ENCODE measurements around the gene L1TD1.
"Not testable (repeated sequence)": the region's sequence is repeated elsewhere in the genome, so short reads cannot be mapped to it uniquely, and the experiment has no call there.

The L1TD1 gene

GRCh38 chr1:62180639-62181038 lies 14.0 kb upstream of the L1TD1 start:
- H3K27ac ChIP-seq (ENCODE audit: extremely low read depth, low read depth, low read length), result no peak overlapping the region
- POLR2A ChIA-PET, result no interaction called here
- CTCF ChIA-PET, result interaction anchor here (1.2 kb wide), 1 partner anchor 49 kb away, joined by 3 read pairs; no protein-coding TSS in a partner anchor
- no peaks in the 10 kb centered on the region for H3K4me1 ChIP-seq (ENCODE audit: control insufficient read depth, insufficient read depth, low read length)
- TF ChIP-seq ZNF548 (tag by site-specific recombination; IDR thresholded peaks at IDR 0.05) (no peak), REST (tag by site-specific recombination; IDR thresholded peaks at IDR 0.05) (no peak), ZNF121 (tag by site-specific recombination; IDR thresholded peaks at IDR 0.05) (no peak), TRIM28 (IDR thresholded peaks at IDR 0.05; ENCODE audit: borderline replicate concordance, low read length) (no peak), ZNF629 (tag by site-specific recombination; IDR thresholded peaks at IDR 0.05) (no peak), ZFP69B (tag by site-specific recombination; IDR thresholded peaks at IDR 0.05) (no peak), SETDB1 (IDR thresholded peaks at IDR 0.05; ENCODE audit: insufficient read length, low read length) (no peak), IKZF3 (tag by site-specific recombination; IDR thresholded peaks at IDR 0.05) (no peak), ZNF19 (tag by site-specific recombination; IDR thresholded peaks at IDR 0.05; ENCODE audit: low read depth) (no peak), ZNF670 (tag by site-specific recombination; IDR thresholded peaks at IDR 0.05; ENCODE audit: low read depth) (no peak)
- TF ChIP-seq, protein P1, sequence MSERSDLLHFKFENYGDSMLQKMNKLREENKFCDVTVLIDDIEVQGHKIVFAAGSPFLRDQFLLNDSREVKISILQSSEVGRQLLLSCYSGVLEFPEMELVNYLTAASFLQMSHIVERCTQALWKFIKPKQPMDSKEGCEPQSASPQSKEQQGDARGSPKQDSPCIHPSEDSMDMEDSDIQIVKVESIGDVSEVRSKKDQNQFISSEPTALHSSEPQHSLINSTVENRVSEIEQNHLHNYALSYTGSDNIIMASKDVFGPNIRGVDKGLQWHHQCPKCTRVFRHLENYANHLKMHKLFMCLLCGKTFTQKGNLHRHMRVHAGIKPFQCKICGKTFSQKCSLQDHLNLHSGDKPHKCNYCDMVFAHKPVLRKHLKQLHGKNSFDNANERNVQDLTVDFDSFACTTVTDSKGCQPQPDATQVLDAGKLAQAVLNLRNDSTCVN (tag by site-specific recombination; optimal IDR thresholded peaks at IDR 0.05), result no peak
- TF ChIP-seq, protein P2, sequence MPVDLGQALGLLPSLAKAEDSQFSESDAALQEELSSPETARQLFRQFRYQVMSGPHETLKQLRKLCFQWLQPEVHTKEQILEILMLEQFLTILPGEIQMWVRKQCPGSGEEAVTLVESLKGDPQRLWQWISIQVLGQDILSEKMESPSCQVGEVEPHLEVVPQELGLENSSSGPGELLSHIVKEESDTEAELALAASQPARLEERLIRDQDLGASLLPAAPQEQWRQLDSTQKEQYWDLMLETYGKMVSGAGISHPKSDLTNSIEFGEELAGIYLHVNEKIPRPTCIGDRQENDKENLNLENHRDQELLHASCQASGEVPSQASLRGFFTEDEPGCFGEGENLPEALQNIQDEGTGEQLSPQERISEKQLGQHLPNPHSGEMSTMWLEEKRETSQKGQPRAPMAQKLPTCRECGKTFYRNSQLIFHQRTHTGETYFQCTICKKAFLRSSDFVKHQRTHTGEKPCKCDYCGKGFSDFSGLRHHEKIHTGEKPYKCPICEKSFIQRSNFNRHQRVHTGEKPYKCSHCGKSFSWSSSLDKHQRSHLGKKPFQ (tag by site-specific recombination; IDR thresholded peaks at IDR 0.05), result no peak
- H3K4me3 ChIP-seq (ENCODE audit: low read depth, low read length), result no peak overlapping the region
- no peaks in the 10 kb centered on the region for H3K9me3 ChIP-seq (ENCODE audit: control insufficient read depth, insufficient read depth, low read depth, low read length)
- H3K36me3 ChIP-seq (ENCODE audit: control insufficient read depth in 2 of 2, insufficient read depth in 1 of 2, low read length in 2 of 2), result no peaks in the 10 kb centered on the region

DNA sequence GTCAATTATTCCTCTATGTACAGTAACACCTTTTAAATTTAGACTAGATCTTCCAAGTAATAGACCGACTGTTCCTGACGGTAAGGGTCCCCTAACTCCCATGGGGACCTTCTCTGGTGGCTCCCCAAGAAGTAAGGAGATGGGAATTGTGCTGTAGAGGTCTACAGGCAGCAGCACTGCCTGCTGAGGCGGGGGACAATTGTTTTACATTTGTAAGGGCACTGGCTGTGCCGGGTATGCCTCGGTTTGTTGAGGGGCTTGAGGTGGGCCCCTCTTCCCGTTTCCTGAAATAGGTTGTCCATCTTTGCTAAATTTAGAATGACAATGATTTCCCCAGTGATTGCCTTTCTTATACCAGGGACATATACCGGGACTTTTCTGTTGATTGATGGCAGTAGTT lies 13.1 kb upstream of the L1TD1 start:
- TF ChIP-seq REPIN1 (tag by site-specific recombination; IDR thresholded peaks at IDR 0.05; ENCODE audit: low read depth) (no peak), ZFP41 (tag by site-specific recombination; IDR thresholded peaks at IDR 0.05; ENCODE audit: borderline replicate concordance) (no peak), ZNF354C (tag by site-specific recombination; IDR thresholded peaks at IDR 0.05; ENCODE audit: borderline replicate concordance, low read depth) (no peak), KLF1 (tag by site-specific recombination; IDR thresholded peaks at IDR 0.05) (no peak), ZNF629 (tag by site-specific recombination; IDR thresholded peaks at IDR 0.05) (no peak), ZNF626 (tag by site-specific recombination; IDR thresholded peaks at IDR 0.05) (no peak), ZNF555 (tag by site-specific recombination; conservative IDR thresholded peaks at IDR 0.05) (no peak), GFI1B (tag by site-specific recombination; IDR thresholded peaks at IDR 0.05) (no peak), ZNF670 (tag by site-specific recombination; IDR thresholded peaks at IDR 0.05; ENCODE audit: low read depth) (no peak), ZNF558 (tag by site-specific recombination; IDR thresholded peaks at IDR 0.05) (no peak), HOXC10 (CRISPR knock-in tag; IDR thresholded peaks at IDR 0.05) (no peak), ZNF214 (tag by site-specific recombination; IDR thresholded peaks at IDR 0.05; ENCODE audit: borderline replicate concordance) (no peak), ZNF600 (tag by site-specific recombination; IDR thresholded peaks at IDR 0.05) (no peak), ZNF560 (tag by site-specific recombination; IDR thresholded peaks at IDR 0.05; ENCODE audit: borderline replicate concordance) (no peak), ZNF202 (tag by site-specific recombination; IDR thresholded peaks at IDR 0.05; ENCODE audit: borderline replicate concordance) (no peak)
- CTCF ChIA-PET, result no interaction called here
- Histone ChIP-seq H3K36me3 (ENCODE audit: control insufficient read depth in 2 of 2, insufficient read depth in 1 of 2, low read length in 2 of 2) (no peaks in the 10 kb centered on the region), H3K27ac (ENCODE audit: extremely low read depth, low read depth, low read length) (no peak overlapping the region), H3K4me1 (ENCODE audit: control insufficient read depth, insufficient read depth, low read length) (no peaks in the 10 kb centered on the region), H3K9me3 (ENCODE audit: control insufficient read depth, insufficient read depth, low read depth, low read length) (no peaks in the 10 kb centered on the region), H3K4me3 (ENCODE audit: low read depth, low read length) (no peak overlapping the region)
- POLR2A ChIA-PET, result no interaction called here

DNA sequence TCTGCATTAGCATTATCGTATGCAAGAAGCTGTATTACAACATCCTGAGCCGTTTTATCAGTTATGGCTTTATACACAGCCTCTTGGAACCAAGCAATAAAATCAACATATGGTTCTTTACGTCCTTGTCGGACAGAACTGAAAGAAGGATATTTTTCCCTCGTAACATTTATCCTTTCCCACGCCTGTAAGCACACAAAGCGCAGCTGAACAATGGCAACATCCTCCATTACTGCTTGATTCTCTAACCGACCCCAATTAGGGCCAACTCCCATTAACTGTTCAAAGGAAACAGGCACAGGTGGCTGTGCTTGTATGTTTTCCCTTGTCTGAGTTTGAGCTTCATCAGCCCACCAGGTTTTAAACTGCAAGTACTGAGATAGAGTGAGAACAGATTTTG lies 12.5 kb upstream of the L1TD1 start:
- CTCF ChIA-PET, result interaction anchor here (0.6 kb wide), 1 partner anchor 170 kb away, joined by 3 read pairs; no protein-coding TSS in a partner anchor
- POLR2A ChIA-PET; H3K9me3 ChIP-seq (ENCODE audit: control insufficient read depth, insufficient read depth, low read depth, low read length); H3K27ac ChIP-seq (ENCODE audit: extremely low read depth, low read depth, low read length); H3K36me3 ChIP-seq (ENCODE audit: control insufficient read depth in 2 of 2, insufficient read depth in 1 of 2, low read length in 2 of 2); H3K4me3 ChIP-seq (ENCODE audit: low read depth, low read length); H3K4me1 ChIP-seq (ENCODE audit: control insufficient read depth, insufficient read depth, low read length): not testable (repeated sequence)
